K562 (cell line): Measurements from ENCODE around the gene IRF2BP1. TPM values are rescaled to one million over a fixed set of nuclear protein-coding genes. Genes with fewer than 3 reads are reported as not detected.
A peak's percentile ranks its signal among the peaks of the same experiment; 100 is the strongest.

Experiments
- ARID4B ChIP-seq: sonication (generic); formaldehyde crosslinking; IDR thresholded peaks from 2 replicates; pipeline ENCODE4 v1.8.0; 2022; ENCODE audit warnings: mild to moderate bottlenecking, missing genetic modification reagents
- CREB1 ChIP-seq, 2 experiments: sonication (generic) in 1 of 2; formaldehyde crosslinking in 1 of 2; IDR thresholded peaks; 2 replicates each; pipeline versions ENCODE4 v1.6.1 to v1.8.0; 2012 to 2022; ENCODE audit warnings: inconsistent platforms in 1 of 2, mild to moderate bottlenecking in 1 of 2, missing genetic modification reagents in 1 of 2, moderate library complexity in 1 of 2
- E2F3 ChIP-seq: fragments of 250-450 bp; sonication (Bioruptor Pico); IDR thresholded peaks from 2 replicates; pipeline ENCODE4 v1.4.0; 2020; ENCODE audit warnings: mild to moderate bottlenecking
- FOXA1 ChIP-seq: fragments of 450-650 bp; IDR thresholded peaks from 2 replicates; pipeline ENCODE4 v1.6.1; 2016; ENCODE audit warnings: mild to moderate bottlenecking, borderline replicate concordance
- GMEB1 ChIP-seq: fragments of 250-450 bp; sonication (Bioruptor Pico); IDR thresholded peaks from 2 replicates; pipeline ENCODE4 v1.4.0; 2020; ENCODE audit warnings: mild to moderate bottlenecking
- HDAC6 ChIP-seq: IDR thresholded peaks from 2 replicates; pipeline ENCODE4 v1.6.1; 2012; ENCODE audit warnings: low read depth, mild to moderate bottlenecking, control low read depth, inconsistent platforms, low read length, moderate library complexity
- KAT7 ChIP-seq: sonication (generic); formaldehyde crosslinking; IDR thresholded peaks from 2 replicates; pipeline ENCODE4 v1.8.0; 2022; ENCODE audit warnings: missing genetic modification reagents, mild to moderate bottlenecking, borderline replicate concordance
- NBN ChIP-seq: fragments of 450-650 bp; IDR thresholded peaks from 2 replicates; pipeline ENCODE4 v1.6.1; 2016; ENCODE audit warnings: low read depth, mild to moderate bottlenecking
- NFIC ChIP-seq: fragments of 450-650 bp; IDR thresholded peaks from 2 replicates; pipeline ENCODE4 v1.6.1; 2017; ENCODE audit warnings: mild to moderate bottlenecking, inconsistent platforms
- NR2C1 ChIP-seq, 2 experiments: fragments of 450-650 bp; IDR thresholded peaks; 2 replicates each; pipeline ENCODE4 v1.6.1; 2017; ENCODE audit warnings: mild to moderate bottlenecking in 2 of 2, antibody characterized with exemption in 1 of 2, inconsistent platforms in 1 of 2, missing compliant biosample characterization in 1 of 2, missing genetic modification characterization in 1 of 2
- NR3C1 ChIP-seq: sonication (generic); formaldehyde crosslinking; IDR thresholded peaks from 2 replicates; pipeline ENCODE4 v1.8.1; 2022; ENCODE audit warnings: missing genetic modification reagents
- OTX1 ChIP-seq: fragments of 450-650 bp; formaldehyde crosslinking; IDR thresholded peaks from 2 replicates; pipeline ENCODE4 v1.4.0; 2022; ENCODE audit warnings: mild to moderate bottlenecking
- SIN3B ChIP-seq: fragments of 450-650 bp; IDR thresholded peaks from 2 replicates; pipeline ENCODE4 v1.6.1; 2017; ENCODE audit warnings: low read depth, mild to moderate bottlenecking, moderate library complexity
- SP1 ChIP-seq: sonication (generic); formaldehyde crosslinking; IDR thresholded peaks from 2 replicates; pipeline ENCODE4 v1.8.1; 2022; ENCODE audit warnings: mild to moderate bottlenecking, missing genetic modification reagents
- TBP ChIP-seq: optimal IDR thresholded peaks from 2 replicates; pipeline ENCODE3; 2011; ENCODE audit warnings: low read depth, low read length, improper control_type of control experiment
- ZNF511 ChIP-seq: sonication (generic); formaldehyde crosslinking; IDR thresholded peaks from 2 replicates; pipeline ENCODE4 v1.8.0; 2022; ENCODE audit warnings: mild to moderate bottlenecking, missing genetic modification reagents
- ZNF740 ChIP-seq, 3 experiments: fragments of 200-800 bp in 1 of 3; sonication (Bioruptor generic) in 1 of 3; sonication (generic) in 1 of 3; formaldehyde crosslinking in 1 of 3; IDR thresholded peaks; 2 replicates each; pipeline versions ENCODE4 v1.6.1 to v1.8.0; 2016 to 2022; ENCODE audit warnings: mild to moderate bottlenecking in 2 of 3, missing compliant biosample characterization in 2 of 3, missing genetic modification characterization in 2 of 3, missing genetic modification reagents in 1 of 3
- ZNF766 ChIP-seq: fragments of 200-800 bp; sonication (Bioruptor generic); conservative IDR thresholded peaks from 2 replicates; pipeline ENCODE4 v1.6.1; 2016; ENCODE audit warnings: missing genetic modification characterization, missing compliant biosample characterization
- polyA plus RNA-seq, 8 experiments: library from polyadenylated mRNA; depleted of rRNA in 4 of 8; stranded (reverse) in 5 of 8; unstranded in 3 of 8; fragments of >200 nt; fragmentation: Nextera tagmentation in 2 of 8; fragmentation: Illumina TruSeq in 1 of 8; extraction: Ambion mirVana in 2 of 8; extraction: Trizol in 1 of 8; gene quantifications; 2 replicates each; pipeline versions ENCODE4 v1.2.1 to v1.2.3, GENCODE V29; 2011 to 2014; ENCODE audit warnings: inconsistent platforms in 1 of 8, missing spikeins in 1 of 8
- total RNA-seq, 7 experiments: library from RNA; depleted of rRNA in 6 of 7; stranded (reverse); fragments of >200 nt in 6 of 7; fragmentation: Illumina TruSeq in 2 of 7; extraction: Trizol in 2 of 7; gene quantifications; 2 replicates each; pipeline versions ENCODE4 v1.2.1 to v1.2.3, GENCODE V29; 2011 to 2021; ENCODE audit warnings: low replicate concordance in 1 of 7

The IRF2BP1 gene
- total and polyA plus RNA-seq, 9 of the 15 experiments (the other 6 are each of a cell fraction or from before 2014, with no cell fraction given), result 0.61 to 35.9 (median 3.5) TPM

GRCh38 chr19:45885556-45886426 lies at the start of gene IRF2BP1 (continued):
- TF ChIP-seq GMEB1 (CRISPR knock-in tag), result peak; percentile 27; the same call in 1 of the 2 replicates
- TF ChIP-seq ARID4B (CRISPR knock-in tag), result 0 out of 2 replicates have a peak, but pooled peaks have one; percentile 30
- peak; percentile 37; the same call in 1 of the 2 replicates for TF ChIP-seq SP1
- TF ChIP-seq HDAC6, result no peak
- peak; percentile 56 for TF ChIP-seq NFIC
- TF ChIP-seq KAT7, result 0 out of 2 replicates have a peak, but pooled peaks have one; percentile 52
- no peak for TF ChIP-seq OTX1 (CRISPR knock-in tag)
- 0 out of 2 replicates have a peak, but pooled peaks have one; percentile 14 for TF ChIP-seq NBN
- no peak for TF ChIP-seq NR2C1 (IDR thresholded peaks at IDR 0.05)
- peak; percentile 48; the same call in 1 of the 2 replicates for TF ChIP-seq NR2C1 (tag; IDR thresholded peaks at IDR 0.05)
- TF ChIP-seq CREB1 (IDR thresholded peaks at IDR 0.05), result no peak
- TF ChIP-seq CREB1 (CRISPR knock-in tag; IDR thresholded peaks at IDR 0.05), result 0 out of 2 replicates have a peak, but pooled peaks have one; percentile 38
- TF ChIP-seq FOXA1, result no peak
- peak; percentile 26 for TF ChIP-seq NR3C1 (CRISPR knock-in tag)
- peak; percentile 62; the same call in 1 of the 2 replicates for TF ChIP-seq ZNF766 (CRISPR knock-in tag)
- TF ChIP-seq ZNF511 (CRISPR knock-in tag), result 0 out of 2 replicates have a peak, but pooled peaks have one; percentile 37
- 0 out of 2 replicates have a peak, but pooled peaks have one; percentile 46 for TF ChIP-seq E2F3
- TF ChIP-seq TBP, result peak; percentile 45
- TF ChIP-seq ZNF740 (CRISPR knock-in tag; IDR thresholded peaks at IDR 0.05), result peak; percentile 93
- TF ChIP-seq ZNF740 (tag; IDR thresholded peaks at IDR 0.05), result peak in 1 of 2 experiments; percentile 88; a peak in 2 of 4 replicates
- TF ChIP-seq SIN3B, result peak; percentile 72
